Panc1 (cell line): ENCODE measurements around the gene ADGB. TPM values are rescaled to one million over a fixed set of nuclear protein-coding genes. Genes with fewer than 3 reads are reported as not detected.

Experiments used
- ATAC-seq: fragments of 200-7000 bp; cut with Tn5 transposase; 2 replicates; pipeline ENCODE4 v1.9.1; 2020; ENCODE audit warnings: mild to moderate bottlenecking, moderate library complexity
- BruUV-seq: library from RNA; stranded (reverse); fragments of 400-500 nt; replicated peaks from 2 replicates; lab custom pipeline; 2021; lab: Mats Ljungman, UMichigan
- CTCF ChIA-PET: fragments of 300-600 bp; sonication (Branson Sonifier 250); formaldehyde crosslinking; loops from one replicate; lab custom pipeline; 2022; ENCODE audit warnings: antibody characterized with exemption; lab: Charles Lee
- POLR2A ChIA-PET: fragments of 300-600 bp; sonication (Branson Sonifier 250); formaldehyde crosslinking; loops from one replicate; lab custom pipeline; 2022; ENCODE audit warnings: antibody characterized with exemption; lab: Charles Lee
- DNase-seq: peaks from one replicate; pipeline ENCODE4 v3.0.0-alpha.2; 2010; ENCODE audit warnings: low read depth, low spot score
- H3K27ac ChIP-seq: 2 replicates; pipeline ENCODE4 v1.5.1; 2011; ENCODE audit warnings: mild to moderate bottlenecking, low read length, inconsistent platforms
- H3K27me3 ChIP-seq: fragments of 200-500 bp; sonication (Bioruptor generic); 2 replicates; pipeline ENCODE4 v1.6.0; 2014; ENCODE audit warnings: low read length, inconsistent platforms; ENCODE audit not compliant: control insufficient read depth, insufficient read depth
- H3K36me3 ChIP-seq: fragments of 200-500 bp; sonication (Bioruptor generic); 2 replicates; pipeline ENCODE4 v1.5.1; 2014; ENCODE audit warnings: inconsistent platforms, mild to moderate bottlenecking, low read length, moderate library complexity; ENCODE audit not compliant: control insufficient read depth, insufficient read depth
- H3K4me1 ChIP-seq: 2 replicates; pipeline ENCODE4 v1.5.1; 2011; ENCODE audit warnings: inconsistent platforms, mild to moderate bottlenecking, low read length, moderate library complexity; ENCODE audit not compliant: control insufficient read depth, insufficient read depth
- H3K4me3 ChIP-seq, 2 experiments: 2 replicates each; pipeline ENCODE4 v1.5.1; 2011 to 2012; ENCODE audit warnings: low read depth in 2 of 2, low read length in 2 of 2, mild to moderate bottlenecking in 2 of 2, inconsistent platforms in 1 of 2, moderate library complexity in 1 of 2
- H3K9me3 ChIP-seq: fragments of 200-500 bp; sonication (Bioruptor generic); 2 replicates; pipeline ENCODE4 v1.5.1; 2014; ENCODE audit warnings: low read depth, mild to moderate bottlenecking, inconsistent platforms, low read length, moderate library complexity; ENCODE audit not compliant: control insufficient read depth, insufficient read depth
- POLR2AphosphoS5 ChIP-seq: IDR thresholded peaks from 2 replicates; pipeline ENCODE4 v1.6.1; 2012; ENCODE audit warnings: mild to moderate bottlenecking, low read depth, low read length, moderate library complexity
- SIN3A ChIP-seq: IDR thresholded peaks from 2 replicates; pipeline ENCODE4 v1.6.1; 2012; ENCODE audit warnings: low read depth, mild to moderate bottlenecking, low read length, moderate library complexity, borderline replicate concordance; ENCODE audit not compliant: insufficient read depth
- TCF7L2 ChIP-seq: IDR thresholded peaks from 2 replicates; pipeline ENCODE4 v1.6.1; 2011; ENCODE audit warnings: mild to moderate bottlenecking, low read depth, low read length, inconsistent platforms
- in situ Hi-C: cut with HindIII; loops from 2 replicates; pipeline ENCODE4 v1.10.0; 2016; ENCODE audit warnings: low sequenced_read_pairs, low pct_unique_long_range_greater_than_20kb
- intact Hi-C: fragments of 100-400 bp; cut with micrococcal nuclease; formaldehyde crosslinking; loops from one replicate; pipeline ENCODE4 v1.10.0; 2022; ENCODE audit not compliant: unreplicated experiment
- total RNA-seq: library from RNA; stranded (reverse); gene quantifications from one replicate; pipeline ENCODE4 v1.2.1, GENCODE V29; 2021; ENCODE audit not compliant: unreplicated experiment
- TF ChIP-seq, protein P1 (sequence below), 2 experiments: IDR thresholded peaks; 2 replicates each; pipeline ENCODE4 v1.6.1; 2011 to 2012; ENCODE audit warnings: low read depth in 2 of 2, control low read depth in 1 of 2, low read length in 1 of 2, mild to moderate bottlenecking in 1 of 2, moderate library complexity in 1 of 2; ENCODE audit not compliant: insufficient read depth in 1 of 2
- TF ChIP-seq, protein P2 (sequence below): fragments of 450-650 bp; IDR thresholded peaks from 2 replicates; pipeline ENCODE4 v1.5.1; 2017; ENCODE audit warnings: mild to moderate bottlenecking

Gene ADGB
- total RNA-seq, 1 experiment from 2014 or later, result not detected

DNA sequence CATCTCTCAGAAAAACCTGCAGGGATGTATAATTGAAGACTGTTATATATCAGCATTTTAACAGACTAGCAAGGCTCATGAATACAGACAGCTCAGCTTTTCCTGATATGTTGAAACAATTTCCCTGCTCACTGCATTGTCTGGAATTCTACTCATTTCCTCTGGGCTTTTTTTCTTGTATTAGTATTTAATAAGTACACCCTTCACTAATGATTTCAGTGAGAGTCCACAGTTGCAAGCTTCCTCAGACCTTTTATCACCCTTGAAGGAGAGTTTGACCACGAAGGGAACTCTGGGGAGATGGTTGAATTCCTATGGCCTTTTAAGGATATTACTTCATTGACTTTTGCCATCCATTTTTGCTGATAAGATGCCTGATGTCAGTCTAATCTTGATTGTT, 248.7 kb downstream of the ADGB start:
- no peak for DNase-seq
- POLR2A ChIA-PET, result no interaction called here
- intact Hi-C loops (no loop called here), in situ Hi-C loops (no loop called here)
- TF ChIP-seq, protein P1, sequence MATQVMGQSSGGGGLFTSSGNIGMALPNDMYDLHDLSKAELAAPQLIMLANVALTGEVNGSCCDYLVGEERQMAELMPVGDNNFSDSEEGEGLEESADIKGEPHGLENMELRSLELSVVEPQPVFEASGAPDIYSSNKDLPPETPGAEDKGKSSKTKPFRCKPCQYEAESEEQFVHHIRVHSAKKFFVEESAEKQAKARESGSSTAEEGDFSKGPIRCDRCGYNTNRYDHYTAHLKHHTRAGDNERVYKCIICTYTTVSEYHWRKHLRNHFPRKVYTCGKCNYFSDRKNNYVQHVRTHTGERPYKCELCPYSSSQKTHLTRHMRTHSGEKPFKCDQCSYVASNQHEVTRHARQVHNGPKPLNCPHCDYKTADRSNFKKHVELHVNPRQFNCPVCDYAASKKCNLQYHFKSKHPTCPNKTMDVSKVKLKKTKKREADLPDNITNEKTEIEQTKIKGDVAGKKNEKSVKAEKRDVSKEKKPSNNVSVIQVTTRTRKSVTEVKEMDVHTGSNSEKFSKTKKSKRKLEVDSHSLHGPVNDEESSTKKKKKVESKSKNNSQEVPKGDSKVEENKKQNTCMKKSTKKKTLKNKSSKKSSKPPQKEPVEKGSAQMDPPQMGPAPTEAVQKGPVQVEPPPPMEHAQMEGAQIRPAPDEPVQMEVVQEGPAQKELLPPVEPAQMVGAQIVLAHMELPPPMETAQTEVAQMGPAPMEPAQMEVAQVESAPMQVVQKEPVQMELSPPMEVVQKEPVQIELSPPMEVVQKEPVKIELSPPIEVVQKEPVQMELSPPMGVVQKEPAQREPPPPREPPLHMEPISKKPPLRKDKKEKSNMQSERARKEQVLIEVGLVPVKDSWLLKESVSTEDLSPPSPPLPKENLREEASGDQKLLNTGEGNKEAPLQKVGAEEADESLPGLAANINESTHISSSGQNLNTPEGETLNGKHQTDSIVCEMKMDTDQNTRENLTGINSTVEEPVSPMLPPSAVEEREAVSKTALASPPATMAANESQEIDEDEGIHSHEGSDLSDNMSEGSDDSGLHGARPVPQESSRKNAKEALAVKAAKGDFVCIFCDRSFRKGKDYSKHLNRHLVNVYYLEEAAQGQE (IDR thresholded peaks at IDR 0.05; ENCODE audit: insufficient read depth in 1 of 2, low read depth in 2 of 2, low read length in 1 of 2), result no peak
- TF ChIP-seq SIN3A, result no peak
- TF ChIP-seq TCF7L2, result no peak
- TF ChIP-seq, protein P2, sequence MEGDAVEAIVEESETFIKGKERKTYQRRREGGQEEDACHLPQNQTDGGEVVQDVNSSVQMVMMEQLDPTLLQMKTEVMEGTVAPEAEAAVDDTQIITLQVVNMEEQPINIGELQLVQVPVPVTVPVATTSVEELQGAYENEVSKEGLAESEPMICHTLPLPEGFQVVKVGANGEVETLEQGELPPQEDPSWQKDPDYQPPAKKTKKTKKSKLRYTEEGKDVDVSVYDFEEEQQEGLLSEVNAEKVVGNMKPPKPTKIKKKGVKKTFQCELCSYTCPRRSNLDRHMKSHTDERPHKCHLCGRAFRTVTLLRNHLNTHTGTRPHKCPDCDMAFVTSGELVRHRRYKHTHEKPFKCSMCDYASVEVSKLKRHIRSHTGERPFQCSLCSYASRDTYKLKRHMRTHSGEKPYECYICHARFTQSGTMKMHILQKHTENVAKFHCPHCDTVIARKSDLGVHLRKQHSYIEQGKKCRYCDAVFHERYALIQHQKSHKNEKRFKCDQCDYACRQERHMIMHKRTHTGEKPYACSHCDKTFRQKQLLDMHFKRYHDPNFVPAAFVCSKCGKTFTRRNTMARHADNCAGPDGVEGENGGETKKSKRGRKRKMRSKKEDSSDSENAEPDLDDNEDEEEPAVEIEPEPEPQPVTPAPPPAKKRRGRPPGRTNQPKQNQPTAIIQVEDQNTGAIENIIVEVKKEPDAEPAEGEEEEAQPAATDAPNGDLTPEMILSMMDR, result no peak
- TF ChIP-seq POLR2AphosphoS5, result no peak
- H3K9me3 ChIP-seq, result no peaks in the 10 kb centered on the region
- H3K27me3 ChIP-seq, result no peaks in the 10 kb centered on the region
- H3K27ac ChIP-seq, result no peak overlapping the region
- H3K36me3 ChIP-seq, result no peaks in the 10 kb centered on the region
- no peak for ATAC-seq
- no peak overlapping the region for H3K4me3 ChIP-seq
- no peaks in the 10 kb centered on the region for H3K4me1 ChIP-seq
- CTCF ChIA-PET, result interaction anchor here (0.6 kb wide), 1 partner anchor 1300 kb away, joined by 3 read pairs; no protein-coding TSS in a partner anchor
- no TSS peak for BruUV-seq

DNA sequence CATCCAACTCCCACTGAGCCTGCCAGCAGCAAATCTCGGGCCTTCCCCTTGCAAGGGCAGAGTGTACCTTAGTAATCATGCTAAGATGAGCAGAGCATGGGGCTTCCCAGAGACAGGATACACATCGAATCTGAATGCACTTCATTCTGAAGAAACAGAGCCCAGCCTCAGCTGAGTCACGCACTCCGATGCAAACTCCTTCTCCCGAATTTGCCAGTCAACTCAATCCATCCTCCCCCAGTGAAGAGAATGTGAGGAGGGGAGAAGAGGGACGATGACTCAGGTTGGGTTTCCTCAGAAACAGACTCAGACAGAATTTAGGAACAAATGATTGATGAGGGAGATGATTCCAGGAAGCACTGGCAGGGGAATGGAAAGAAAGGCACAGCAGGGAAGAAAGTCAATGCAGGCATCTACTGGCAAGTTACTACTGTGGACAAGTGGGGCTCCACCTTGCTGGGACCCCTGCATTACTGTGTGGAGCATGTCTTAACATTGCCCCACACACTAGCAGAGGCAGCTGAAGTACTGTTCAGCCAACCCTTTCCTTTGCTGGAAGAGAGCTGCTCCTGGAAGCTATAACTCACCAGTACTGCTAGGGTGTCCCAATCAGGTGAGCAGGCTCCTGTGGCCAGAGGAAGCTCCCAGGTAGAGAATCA, 251.6 kb downstream of the ADGB start:
- Histone ChIP-seq H3K4me1 (no peaks in the 10 kb centered on the region), H3K36me3 (no peaks in the 10 kb centered on the region), H3K27ac (no peak overlapping the region), H3K4me3 (no peak overlapping the region), H3K27me3 (no peaks in the 10 kb centered on the region), H3K9me3 (no peaks in the 10 kb centered on the region)
- in situ Hi-C loops, result no loop called here
- DNase-seq (no peak), ATAC-seq (no peak)
- intact Hi-C loops, result no loop called here
- ChIA-PET CTCF (no interaction called here), POLR2A (no interaction called here)
- TF ChIP-seq, protein P1 (IDR thresholded peaks at IDR 0.05; ENCODE audit: insufficient read depth in 1 of 2, low read depth in 2 of 2, low read length in 1 of 2), result no peak
- no peak for TF ChIP-seq SIN3A
- TF ChIP-seq POLR2AphosphoS5, result no peak
- no peak for TF ChIP-seq TCF7L2
- TF ChIP-seq, protein P2, result no peak
- no TSS peak for BruUV-seq
